K562 (cell line): Measurements from ENCODE around the gene ZFAND5.

Experiments
- CAMTA2 ChIP-seq: fragments of 250-450 bp; sonication (Bioruptor Pico); conservative IDR thresholded peaks from 2 replicates; pipeline ENCODE4 v1.5.1; 2022
- CEBPZ ChIP-seq: fragments of 150-350 bp; IDR thresholded peaks from 2 replicates; pipeline ENCODE4 v1.6.1; 2014; ENCODE audit warnings: low read depth, mild to moderate bottlenecking, low read length, borderline replicate concordance
- E2F1 ChIP-seq: sonication (generic); formaldehyde crosslinking; IDR thresholded peaks from 2 replicates; pipeline ENCODE4 v1.8.1; 2023; ENCODE audit warnings: mild to moderate bottlenecking, missing genetic modification reagents, moderate library complexity
- HNRNPL ChIP-seq: fragments of 200-400 bp; formaldehyde crosslinking; IDR thresholded peaks from 2 replicates; pipeline ENCODE4 v1.6.1; 2017; ENCODE audit warnings: low read depth, mild to moderate bottlenecking, low read length
- MEF2D ChIP-seq: conservative IDR thresholded peaks from 2 replicates; pipeline ENCODE4 v1.6.1; 2016; ENCODE audit warnings: low read depth, missing genetic modification characterization, missing compliant biosample characterization
- POLR2A ChIP-seq: fragments of 450-650 bp; conservative IDR thresholded peaks from 2 replicates; pipeline ENCODE4 v1.6.1; 2016
- RAD51 ChIP-seq: fragments of 450-650 bp; IDR thresholded peaks from 2 replicates; pipeline ENCODE4 v1.7.1; 2016; ENCODE audit warnings: low read depth, mild to moderate bottlenecking, borderline replicate concordance
- RFX5 ChIP-seq: IDR thresholded peaks from 2 replicates; pipeline ENCODE4 v1.6.1; 2011; ENCODE audit warnings: low read depth, mild to moderate bottlenecking, improper control_type of control experiment, low read length
- TF ChIP-seq, protein P1 (sequence below): sonication (generic); formaldehyde crosslinking; IDR thresholded peaks from 2 replicates; pipeline ENCODE4 v1.8.1; 2023; ENCODE audit warnings: mild to moderate bottlenecking, missing genetic modification reagents

- TF ChIP-seq MEF2D (no peak), HNRNPL (no peak), RFX5 (no peak), CEBPZ (no peak), POLR2A (no peak), E2F1 (CRISPR knock-in tag) (no peak), RAD51 (no peak), CAMTA2 (CRISPR knock-in tag) (no peak)
- TF ChIP-seq, protein P1, sequence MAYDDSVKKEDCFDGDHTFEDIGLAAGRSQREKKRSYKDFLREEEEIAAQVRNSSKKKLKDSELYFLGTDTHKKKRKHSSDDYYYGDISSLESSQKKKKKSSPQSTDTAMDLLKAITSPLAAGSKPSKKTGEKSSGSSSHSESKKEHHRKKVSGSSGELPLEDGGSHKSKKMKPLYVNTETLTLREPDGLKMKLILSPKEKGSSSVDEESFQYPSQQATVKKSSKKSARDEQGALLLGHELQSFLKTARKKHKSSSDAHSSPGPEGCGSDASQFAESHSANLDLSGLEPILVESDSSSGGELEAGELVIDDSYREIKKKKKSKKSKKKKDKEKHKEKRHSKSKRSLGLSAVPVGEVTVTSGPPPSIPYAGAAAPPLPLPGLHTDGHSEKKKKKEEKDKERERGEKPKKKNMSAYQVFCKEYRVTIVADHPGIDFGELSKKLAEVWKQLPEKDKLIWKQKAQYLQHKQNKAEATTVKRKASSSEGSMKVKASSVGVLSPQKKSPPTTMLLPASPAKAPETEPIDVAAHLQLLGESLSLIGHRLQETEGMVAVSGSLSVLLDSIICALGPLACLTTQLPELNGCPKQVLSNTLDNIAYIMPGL: no peak
Observed at GRCh38 chr9:72371151-72371550, 6.1 kb upstream of the ZFAND5 start.
